K562 (cell line): Measurements from ENCODE around the gene VWA3A. TPM values are rescaled to one million over a fixed set of nuclear protein-coding genes. Genes with fewer than 3 reads are reported as not detected.

ENCODE experiments used
- ESRRB ChIP-seq: fragments of 250-450 bp; sonication (Bioruptor Pico); IDR thresholded peaks from 2 replicates; pipeline ENCODE4 v1.5.0; 2020; ENCODE audit warnings: mild to moderate bottlenecking, moderate library complexity, borderline replicate concordance
- FOXJ3 ChIP-seq: sonication (generic); formaldehyde crosslinking; IDR thresholded peaks from 2 replicates; pipeline ENCODE4 v1.4.0; 2020; ENCODE audit warnings: mild to moderate bottlenecking, missing genetic modification reagents
- KDM1A ChIP-seq, 2 experiments: fragments of 450-650 bp; IDR thresholded peaks; 2 replicates each; pipeline ENCODE4 v1.6.1; 2016; ENCODE audit warnings: mild to moderate bottlenecking in 2 of 2
- NEUROD1 ChIP-seq: fragments of 150-350 bp; IDR thresholded peaks from 2 replicates; pipeline ENCODE4 v1.6.1; 2014; ENCODE audit warnings: borderline replicate concordance, low read length, low read depth; ENCODE audit not compliant: partially characterized antibody
- PHB2 ChIP-seq: fragments of 450-650 bp; IDR thresholded peaks from 2 replicates; pipeline ENCODE4 v1.6.1; 2017; ENCODE audit warnings: low read depth
- PML ChIP-seq: IDR thresholded peaks from 2 replicates; pipeline ENCODE4 v1.6.1; 2012; ENCODE audit warnings: low read length, inconsistent platforms
- RFX7 ChIP-seq: fragments of 250-450 bp; sonication (Bioruptor Pico); IDR thresholded peaks from 2 replicates; pipeline ENCODE4 v1.5.1; 2021; ENCODE audit warnings: mild to moderate bottlenecking
- SNRNP70 ChIP-seq: fragments of 200-400 bp; formaldehyde crosslinking; optimal IDR thresholded peaks from 2 replicates; pipeline ENCODE3; 2017; ENCODE audit warnings: low read depth, low read length
- STAT5A ChIP-seq: IDR thresholded peaks from 2 replicates; pipeline ENCODE4 v1.6.1; 2012; ENCODE audit warnings: low read length, inconsistent platforms, borderline replicate concordance
- ZNF134 ChIP-seq: fragments of 250-450 bp; sonication (Bioruptor Pico); conservative IDR thresholded peaks from 2 replicates; pipeline ENCODE4 v1.4.0; 2020
- ZNF239 ChIP-seq: fragments of 250-450 bp; sonication (Bioruptor Pico); IDR thresholded peaks from 2 replicates; pipeline ENCODE4 v1.4.0; 2020; ENCODE audit warnings: mild to moderate bottlenecking
- ZNF695 ChIP-seq: fragments of 450-650 bp; formaldehyde crosslinking; IDR thresholded peaks from 2 replicates; pipeline ENCODE4 v1.4.0; 2020; ENCODE audit warnings: mild to moderate bottlenecking, moderate library complexity
- polyA plus RNA-seq, 8 experiments: library from polyadenylated mRNA; depleted of rRNA in 4 of 8; stranded (reverse) in 5 of 8; unstranded in 3 of 8; fragments of >200 nt; fragmentation: Nextera tagmentation in 2 of 8; fragmentation: Illumina TruSeq in 1 of 8; extraction: Ambion mirVana in 2 of 8; extraction: Trizol in 1 of 8; gene quantifications; 2 replicates each; pipeline versions ENCODE4 v1.2.1 to v1.2.3, GENCODE V29; 2011 to 2014; ENCODE audit warnings: inconsistent platforms in 1 of 8, missing spikeins in 1 of 8
- total RNA-seq, 7 experiments: library from RNA; depleted of rRNA in 6 of 7; stranded (reverse); fragments of >200 nt in 6 of 7; fragmentation: Illumina TruSeq in 2 of 7; extraction: Trizol in 2 of 7; gene quantifications; 2 replicates each; pipeline versions ENCODE4 v1.2.1 to v1.2.3, GENCODE V29; 2011 to 2021; ENCODE audit warnings: low replicate concordance in 1 of 7
- TF ChIP-seq, protein P1 (sequence below): fragments of 250-450 bp; sonication (Bioruptor Pico); IDR thresholded peaks from 2 replicates; pipeline ENCODE4 v1.9.0; 2021; ENCODE audit warnings: mild to moderate bottlenecking, inconsistent platforms
- TF ChIP-seq, protein P2 (sequence below): sonication (generic); formaldehyde crosslinking; IDR thresholded peaks from 2 replicates; pipeline ENCODE4 v1.8.0; 2022; ENCODE audit warnings: mild to moderate bottlenecking, missing genetic modification reagents
- TF ChIP-seq, protein P3 (sequence below): fragments of 250-450 bp; sonication (Bioruptor Pico); IDR thresholded peaks from 2 replicates; pipeline ENCODE4 v1.4.0; 2020; ENCODE audit warnings: borderline replicate concordance
- TF ChIP-seq, protein P4 (sequence below), 2 experiments: fragments of 150-350 bp in 1 of 2; IDR thresholded peaks; 2 replicates each; pipeline ENCODE4 v1.6.1; 2012 to 2016; ENCODE audit warnings: low read depth in 2 of 2, low read length in 2 of 2, mild to moderate bottlenecking in 1 of 2, moderate library complexity in 1 of 2
- TF ChIP-seq, protein P5 (sequence below): sonication (generic); formaldehyde crosslinking; IDR thresholded peaks from 2 replicates; pipeline ENCODE4 v1.9.0; 2022; ENCODE audit warnings: mild to moderate bottlenecking, missing genetic modification reagents
- TF ChIP-seq, protein P6 (sequence below): sonication (generic); formaldehyde crosslinking; IDR thresholded peaks from 2 replicates; pipeline ENCODE4 v1.8.0; 2022; ENCODE audit warnings: missing genetic modification reagents, mild to moderate bottlenecking, borderline replicate concordance

Gene VWA3A
- total and polyA plus RNA-seq, 9 of the 15 experiments (the other 6 are each of a cell fraction or from before 2014, with no cell fraction given): not detected

DNA sequence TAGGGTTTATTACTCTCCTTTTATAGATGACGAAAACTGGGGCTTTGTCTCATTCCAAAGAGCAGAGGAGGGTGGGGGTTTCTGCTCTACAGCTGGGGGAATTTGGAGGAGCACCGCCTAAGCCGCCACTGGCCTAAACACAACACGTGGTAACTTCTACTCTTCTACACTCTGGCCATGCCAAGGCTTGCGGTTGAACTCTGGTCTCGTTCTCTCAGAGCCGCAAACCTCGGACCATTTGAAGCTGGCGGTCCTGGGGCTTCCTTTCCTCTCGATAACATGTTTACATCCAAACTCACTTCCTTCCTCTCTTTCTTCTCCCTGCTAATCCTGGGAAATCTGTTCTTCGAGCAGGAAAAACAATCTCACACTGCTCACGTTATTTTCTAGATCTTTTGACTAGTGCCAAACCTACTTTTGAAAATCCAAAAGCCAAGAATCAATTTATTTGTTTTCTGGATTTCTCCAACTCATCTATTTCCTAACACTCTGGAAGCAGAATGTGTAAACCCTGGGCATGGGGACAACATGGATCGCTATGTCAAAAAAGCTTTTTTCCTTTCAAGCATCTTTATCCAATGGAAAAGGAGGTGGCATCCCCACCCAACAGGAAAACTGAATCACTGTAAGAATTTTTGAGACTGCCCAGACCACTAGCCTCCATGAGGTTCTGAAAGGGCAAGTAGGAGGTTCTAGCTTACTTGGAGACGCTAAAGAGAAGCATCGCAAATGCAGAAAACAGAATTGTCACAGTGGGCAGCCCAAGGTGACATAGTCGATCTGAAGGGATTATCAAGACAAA is 100.1 kb downstream of the VWA3A start (continued):
- TF ChIP-seq, protein P1, sequence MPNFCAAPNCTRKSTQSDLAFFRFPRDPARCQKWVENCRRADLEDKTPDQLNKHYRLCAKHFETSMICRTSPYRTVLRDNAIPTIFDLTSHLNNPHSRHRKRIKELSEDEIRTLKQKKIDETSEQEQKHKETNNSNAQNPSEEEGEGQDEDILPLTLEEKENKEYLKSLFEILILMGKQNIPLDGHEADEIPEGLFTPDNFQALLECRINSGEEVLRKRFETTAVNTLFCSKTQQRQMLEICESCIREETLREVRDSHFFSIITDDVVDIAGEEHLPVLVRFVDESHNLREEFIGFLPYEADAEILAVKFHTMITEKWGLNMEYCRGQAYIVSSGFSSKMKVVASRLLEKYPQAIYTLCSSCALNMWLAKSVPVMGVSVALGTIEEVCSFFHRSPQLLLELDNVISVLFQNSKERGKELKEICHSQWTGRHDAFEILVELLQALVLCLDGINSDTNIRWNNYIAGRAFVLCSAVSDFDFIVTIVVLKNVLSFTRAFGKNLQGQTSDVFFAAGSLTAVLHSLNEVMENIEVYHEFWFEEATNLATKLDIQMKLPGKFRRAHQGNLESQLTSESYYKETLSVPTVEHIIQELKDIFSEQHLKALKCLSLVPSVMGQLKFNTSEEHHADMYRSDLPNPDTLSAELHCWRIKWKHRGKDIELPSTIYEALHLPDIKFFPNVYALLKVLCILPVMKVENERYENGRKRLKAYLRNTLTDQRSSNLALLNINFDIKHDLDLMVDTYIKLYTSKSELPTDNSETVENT (CRISPR knock-in tag): no peak
- TF ChIP-seq PHB2: no peak
- no peak for TF ChIP-seq ZNF134 (CRISPR knock-in tag)
- no peak for TF ChIP-seq NEUROD1
- TF ChIP-seq, protein P2, sequence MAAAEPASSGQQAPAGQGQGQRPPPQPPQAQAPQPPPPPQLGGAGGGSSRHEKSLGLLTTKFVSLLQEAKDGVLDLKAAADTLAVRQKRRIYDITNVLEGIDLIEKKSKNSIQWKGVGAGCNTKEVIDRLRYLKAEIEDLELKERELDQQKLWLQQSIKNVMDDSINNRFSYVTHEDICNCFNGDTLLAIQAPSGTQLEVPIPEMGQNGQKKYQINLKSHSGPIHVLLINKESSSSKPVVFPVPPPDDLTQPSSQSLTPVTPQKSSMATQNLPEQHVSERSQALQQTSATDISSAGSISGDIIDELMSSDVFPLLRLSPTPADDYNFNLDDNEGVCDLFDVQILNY (CRISPR knock-in tag): no peak
- TF ChIP-seq ESRRB (CRISPR knock-in tag): no peak
- TF ChIP-seq, protein P3, sequence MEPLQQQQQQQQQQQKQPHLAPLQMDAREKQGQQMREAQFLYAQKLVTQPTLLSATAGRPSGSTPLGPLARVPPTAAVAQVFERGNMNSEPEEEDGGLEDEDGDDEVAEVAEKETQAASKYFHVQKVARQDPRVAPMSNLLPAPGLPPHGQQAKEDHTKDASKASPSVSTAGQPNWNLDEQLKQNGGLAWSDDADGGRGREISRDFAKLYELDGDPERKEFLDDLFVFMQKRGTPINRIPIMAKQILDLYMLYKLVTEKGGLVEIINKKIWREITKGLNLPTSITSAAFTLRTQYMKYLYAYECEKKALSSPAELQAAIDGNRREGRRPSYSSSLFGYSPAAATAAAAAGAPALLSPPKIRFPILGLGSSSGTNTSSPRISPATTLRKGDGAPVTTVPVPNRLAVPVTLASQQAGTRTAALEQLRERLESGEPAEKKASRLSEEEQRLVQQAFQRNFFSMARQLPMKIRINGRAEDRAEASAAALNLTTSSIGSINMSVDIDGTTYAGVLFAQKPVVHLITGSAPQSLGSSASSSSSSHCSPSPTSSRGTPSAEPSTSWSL (CRISPR knock-in tag): no peak
- TF ChIP-seq ZNF695 (CRISPR knock-in tag): no peak
- no peak for TF ChIP-seq STAT5A
- no peak for TF ChIP-seq FOXJ3 (CRISPR knock-in tag)
- TF ChIP-seq, protein P4, sequence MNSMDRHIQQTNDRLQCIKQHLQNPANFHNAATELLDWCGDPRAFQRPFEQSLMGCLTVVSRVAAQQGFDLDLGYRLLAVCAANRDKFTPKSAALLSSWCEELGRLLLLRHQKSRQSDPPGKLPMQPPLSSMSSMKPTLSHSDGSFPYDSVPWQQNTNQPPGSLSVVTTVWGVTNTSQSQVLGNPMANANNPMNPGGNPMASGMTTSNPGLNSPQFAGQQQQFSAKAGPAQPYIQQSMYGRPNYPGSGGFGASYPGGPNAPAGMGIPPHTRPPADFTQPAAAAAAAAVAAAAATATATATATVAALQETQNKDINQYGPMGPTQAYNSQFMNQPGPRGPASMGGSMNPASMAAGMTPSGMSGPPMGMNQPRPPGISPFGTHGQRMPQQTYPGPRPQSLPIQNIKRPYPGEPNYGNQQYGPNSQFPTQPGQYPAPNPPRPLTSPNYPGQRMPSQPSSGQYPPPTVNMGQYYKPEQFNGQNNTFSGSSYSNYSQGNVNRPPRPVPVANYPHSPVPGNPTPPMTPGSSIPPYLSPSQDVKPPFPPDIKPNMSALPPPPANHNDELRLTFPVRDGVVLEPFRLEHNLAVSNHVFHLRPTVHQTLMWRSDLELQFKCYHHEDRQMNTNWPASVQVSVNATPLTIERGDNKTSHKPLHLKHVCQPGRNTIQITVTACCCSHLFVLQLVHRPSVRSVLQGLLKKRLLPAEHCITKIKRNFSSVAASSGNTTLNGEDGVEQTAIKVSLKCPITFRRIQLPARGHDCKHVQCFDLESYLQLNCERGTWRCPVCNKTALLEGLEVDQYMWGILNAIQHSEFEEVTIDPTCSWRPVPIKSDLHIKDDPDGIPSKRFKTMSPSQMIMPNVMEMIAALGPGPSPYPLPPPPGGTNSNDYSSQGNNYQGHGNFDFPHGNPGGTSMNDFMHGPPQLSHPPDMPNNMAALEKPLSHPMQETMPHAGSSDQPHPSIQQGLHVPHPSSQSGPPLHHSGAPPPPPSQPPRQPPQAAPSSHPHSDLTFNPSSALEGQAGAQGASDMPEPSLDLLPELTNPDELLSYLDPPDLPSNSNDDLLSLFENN (IDR thresholded peaks at IDR 0.05; ENCODE audit: low read depth in 2 of 2, low read length in 2 of 2): no peak
- TF ChIP-seq KDM1A (IDR thresholded peaks at IDR 0.05): no peak
- no peak for TF ChIP-seq SNRNP70
- no peak for TF ChIP-seq RFX7
- no peak for TF ChIP-seq PML
- no peak for TF ChIP-seq ZNF239
- TF ChIP-seq, protein P5, sequence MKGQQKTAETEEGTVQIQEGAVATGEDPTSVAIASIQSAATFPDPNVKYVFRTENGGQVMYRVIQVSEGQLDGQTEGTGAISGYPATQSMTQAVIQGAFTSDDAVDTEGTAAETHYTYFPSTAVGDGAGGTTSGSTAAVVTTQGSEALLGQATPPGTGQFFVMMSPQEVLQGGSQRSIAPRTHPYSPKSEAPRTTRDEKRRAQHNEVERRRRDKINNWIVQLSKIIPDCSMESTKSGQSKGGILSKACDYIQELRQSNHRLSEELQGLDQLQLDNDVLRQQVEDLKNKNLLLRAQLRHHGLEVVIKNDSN (CRISPR knock-in tag): peak; percentile 84
- TF ChIP-seq, protein P6, sequence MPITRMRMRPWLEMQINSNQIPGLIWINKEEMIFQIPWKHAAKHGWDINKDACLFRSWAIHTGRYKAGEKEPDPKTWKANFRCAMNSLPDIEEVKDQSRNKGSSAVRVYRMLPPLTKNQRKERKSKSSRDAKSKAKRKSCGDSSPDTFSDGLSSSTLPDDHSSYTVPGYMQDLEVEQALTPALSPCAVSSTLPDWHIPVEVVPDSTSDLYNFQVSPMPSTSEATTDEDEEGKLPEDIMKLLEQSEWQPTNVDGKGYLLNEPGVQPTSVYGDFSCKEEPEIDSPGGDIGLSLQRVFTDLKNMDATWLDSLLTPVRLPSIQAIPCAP: no peak
